ENCODE measurements around the gene PANK1.
"Not testable (repeated sequence)": the region's sequence is repeated elsewhere in the genome, so short reads cannot be mapped to it uniquely, and the experiment has no call there.

Gene PANK1

DNA sequence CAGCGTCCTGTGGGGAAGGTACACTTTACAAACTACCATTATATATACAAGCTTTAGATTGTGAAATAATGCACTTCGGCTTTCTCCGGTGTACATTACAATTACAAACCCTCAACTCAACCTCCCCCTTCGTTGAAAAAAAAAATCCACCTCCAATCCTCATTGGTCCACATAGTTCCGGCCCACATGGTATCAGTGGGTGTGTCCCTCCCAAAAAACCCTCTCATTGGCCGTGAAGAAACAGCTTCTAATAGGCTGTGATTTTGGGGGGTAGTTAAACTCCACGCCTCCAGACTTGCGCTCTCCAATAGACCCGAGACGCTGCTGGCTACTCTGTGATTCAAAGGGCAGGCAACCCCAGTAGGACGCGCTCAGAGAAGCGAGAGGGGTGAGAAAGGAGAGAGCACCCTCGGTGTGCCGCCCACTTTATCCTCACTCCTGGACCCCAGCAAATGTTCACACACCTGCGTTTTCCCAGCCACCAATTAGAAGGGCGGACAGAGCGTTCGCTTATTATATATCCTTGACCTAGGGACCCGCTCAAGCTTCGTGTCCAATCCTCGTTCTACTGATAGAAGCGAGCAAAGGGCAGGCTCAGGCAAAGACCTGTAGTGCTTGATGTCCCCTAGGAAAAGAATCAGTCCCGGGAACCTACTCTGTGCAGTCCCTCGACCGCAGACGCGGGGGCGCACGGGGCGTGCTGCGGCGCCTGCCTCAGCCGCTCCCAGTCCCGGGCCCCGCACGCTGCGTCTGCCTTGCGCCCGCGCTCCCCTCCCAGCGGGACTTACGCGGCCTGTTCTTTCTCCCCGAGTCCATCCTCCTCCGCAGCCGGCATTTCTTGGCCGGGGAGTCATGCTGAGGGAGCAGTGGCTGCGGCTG is 991 bp downstream of the PANK1 start:
- no peaks in the 10 kb centered on the region for H3K36me3 Mint-ChIP-seq (ENCODE audit: low read depth)
- H3K27me3 Mint-ChIP-seq = peaks cover 28% of the 10 kb centered on the region
- DNase-seq = peak; percentile 66
- peaks cover 7% of the 10 kb centered on the region for H3K4me1 Mint-ChIP-seq
- no peak overlapping the region for H3K27ac Mint-ChIP-seq
- no peaks in the 10 kb centered on the region for H3K9me3 Mint-ChIP-seq
- ATAC-seq = peak; percentile 84
- no peak overlapping the region for H3K4me3 Mint-ChIP-seq

DNA sequence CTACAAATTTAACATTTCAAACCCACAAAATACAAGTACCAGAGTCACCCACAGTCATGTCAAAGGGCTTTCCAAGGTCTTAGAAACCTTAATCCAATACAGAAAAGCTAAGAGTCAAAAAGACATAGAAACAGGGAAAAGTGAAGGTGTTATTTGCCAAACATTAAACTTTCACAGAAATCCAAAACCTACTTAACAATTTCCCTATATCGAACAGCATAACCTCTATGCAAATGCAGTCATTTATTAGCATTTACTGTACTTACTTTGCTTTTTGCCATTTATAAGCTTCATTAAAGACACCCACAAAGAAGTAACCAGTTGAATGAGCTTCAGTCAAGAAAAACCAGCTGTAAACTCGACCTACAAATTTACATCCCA is 1.6 kb downstream of the PANK1 start:
- Mint-ChIP-seq H3K27me3 (peaks cover 27% of the 10 kb centered on the region), H3K4me3 (no peak overlapping the region), H3K9me3 (no peaks in the 10 kb centered on the region), H3K27ac (no peak overlapping the region), H3K4me1 (peaks cover 7% of the 10 kb centered on the region), H3K36me3 (ENCODE audit: low read depth) (no peaks in the 10 kb centered on the region)
- DNase-seq (no peak), ATAC-seq (no peak)

GRCh38 chr10:89642193-89642592 is 2.8 kb downstream of the PANK1 start:
- DNase-seq = no peak
- no peak for ATAC-seq
- Mint-ChIP-seq H3K4me3 (no peak overlapping the region), H3K9me3 (no peaks in the 10 kb centered on the region), H3K27me3 (peaks cover 22% of the 10 kb centered on the region), H3K4me1 (peaks cover 7% of the 10 kb centered on the region), H3K27ac (no peak overlapping the region), H3K36me3 (ENCODE audit: low read depth) (no peaks in the 10 kb centered on the region)

DNA sequence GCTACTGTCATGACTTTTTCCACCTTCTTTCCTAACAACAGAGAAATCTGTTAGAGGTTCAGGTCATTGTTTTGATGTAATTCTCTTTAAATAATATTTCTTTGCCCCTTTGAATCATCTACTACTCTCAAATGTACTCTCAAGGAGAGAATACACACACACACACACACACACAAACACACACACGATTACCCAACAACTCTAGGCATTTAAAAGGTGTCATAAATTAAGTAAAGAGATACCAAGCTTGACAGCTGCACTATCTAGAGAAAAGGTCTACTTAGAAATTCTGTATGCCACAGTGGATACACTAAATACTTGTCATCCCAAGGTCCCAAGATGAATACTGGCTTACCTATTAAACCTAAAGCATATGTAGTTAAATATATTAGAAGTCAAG is 4.8 kb downstream of the PANK1 start:
- Mint-ChIP-seq H3K9me3 (no peaks in the 10 kb centered on the region), H3K27me3 (peaks cover 8% of the 10 kb centered on the region), H3K27ac (no peak overlapping the region), H3K4me3 (no peak overlapping the region), H3K36me3 (ENCODE audit: low read depth) (no peaks in the 10 kb centered on the region), H3K4me1 (peaks cover 2% of the 10 kb centered on the region)
- no peak for ATAC-seq
- DNase-seq = no peak

DNA sequence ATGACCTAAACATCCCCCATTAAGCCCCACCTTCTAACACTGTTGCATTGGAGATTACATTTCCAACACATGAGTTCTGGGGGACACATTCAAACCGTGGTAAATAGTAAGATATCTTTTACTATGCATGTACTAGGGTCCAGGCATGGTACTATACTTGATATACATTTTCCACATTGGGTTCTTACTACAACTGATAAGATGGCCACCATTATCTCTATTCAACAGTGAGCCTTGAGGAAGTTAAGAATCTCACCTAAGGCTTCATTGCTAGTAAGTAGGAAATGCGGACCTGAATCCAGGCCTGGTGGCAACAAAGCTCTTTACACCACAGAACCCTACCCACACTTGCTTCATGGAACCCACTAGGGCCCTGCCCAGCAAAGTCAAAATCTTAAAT is 5.7 kb downstream of the PANK1 start:
- ATAC-seq (no peak), DNase-seq (no peak)
- Mint-ChIP-seq H3K4me3 (no peak overlapping the region), H3K4me1 (no peaks in the 10 kb centered on the region), H3K36me3 (ENCODE audit: low read depth) (no peaks in the 10 kb centered on the region), H3K9me3 (no peaks in the 10 kb centered on the region), H3K27me3 (peaks cover 6% of the 10 kb centered on the region), H3K27ac (no peak overlapping the region)

GRCh38 chr10:89637113-89637512 is 7.9 kb downstream of the PANK1 start:
- ATAC-seq = no peak
- Mint-ChIP-seq H3K4me3 (no peak overlapping the region), H3K4me1 (no peaks in the 10 kb centered on the region), H3K27me3 (peaks cover 4% of the 10 kb centered on the region), H3K9me3 (no peaks in the 10 kb centered on the region), H3K36me3 (ENCODE audit: low read depth) (no peaks in the 10 kb centered on the region), H3K27ac (no peak overlapping the region)
- DNase-seq = no peak

DNA sequence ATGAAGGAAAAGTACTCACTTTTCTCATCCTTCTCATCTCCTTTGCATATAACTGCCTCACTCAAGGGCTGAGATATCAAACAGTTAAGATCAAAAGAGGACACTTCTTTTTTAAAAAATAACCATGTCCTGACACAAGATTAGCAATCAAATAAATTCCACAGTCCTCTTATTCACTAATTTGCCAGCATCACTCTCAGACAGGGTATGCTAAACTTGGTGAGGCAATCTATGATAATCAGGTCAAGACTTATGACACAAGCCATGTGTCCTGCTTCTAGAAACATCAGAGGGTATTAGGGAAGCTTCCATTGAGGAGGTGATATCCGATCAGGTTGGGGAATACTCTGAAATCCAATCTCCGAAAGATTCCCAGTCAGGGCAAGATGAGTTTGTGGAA is 10.4 kb downstream of the PANK1 start:
- no peak overlapping the region for H3K4me3 Mint-ChIP-seq
- no peaks in the 10 kb centered on the region for H3K9me3 Mint-ChIP-seq
- DNase-seq (no peak), ATAC-seq (no peak)
- H3K27me3 Mint-ChIP-seq = no peaks in the 10 kb centered on the region
- H3K4me1 Mint-ChIP-seq = no peaks in the 10 kb centered on the region
- no peak overlapping the region for H3K27ac Mint-ChIP-seq
- H3K36me3 Mint-ChIP-seq (ENCODE audit: low read depth) = no peaks in the 10 kb centered on the region

GRCh38 chr10:89633484-89633883 is 11.6 kb downstream of the PANK1 start:
- no peak for ATAC-seq
- Mint-ChIP-seq H3K4me3 (no peak overlapping the region), H3K27me3 (no peaks in the 10 kb centered on the region), H3K36me3 (ENCODE audit: low read depth) (no peaks in the 10 kb centered on the region), H3K9me3 (no peaks in the 10 kb centered on the region), H3K4me1 (no peaks in the 10 kb centered on the region), H3K27ac (no peak overlapping the region)
- DNase-seq = no peak

GRCh38 chr10:89632824-89633223 is 12.2 kb downstream of the PANK1 start:
- DNase-seq = no peak
- no peaks in the 10 kb centered on the region for H3K27me3 Mint-ChIP-seq
- H3K4me3 Mint-ChIP-seq = no peak overlapping the region
- H3K27ac Mint-ChIP-seq = no peak overlapping the region
- H3K36me3 Mint-ChIP-seq (ENCODE audit: low read depth) = no peaks in the 10 kb centered on the region
- no peak for ATAC-seq
- no peaks in the 10 kb centered on the region for H3K9me3 Mint-ChIP-seq
- no peaks in the 10 kb centered on the region for H3K4me1 Mint-ChIP-seq

DNA sequence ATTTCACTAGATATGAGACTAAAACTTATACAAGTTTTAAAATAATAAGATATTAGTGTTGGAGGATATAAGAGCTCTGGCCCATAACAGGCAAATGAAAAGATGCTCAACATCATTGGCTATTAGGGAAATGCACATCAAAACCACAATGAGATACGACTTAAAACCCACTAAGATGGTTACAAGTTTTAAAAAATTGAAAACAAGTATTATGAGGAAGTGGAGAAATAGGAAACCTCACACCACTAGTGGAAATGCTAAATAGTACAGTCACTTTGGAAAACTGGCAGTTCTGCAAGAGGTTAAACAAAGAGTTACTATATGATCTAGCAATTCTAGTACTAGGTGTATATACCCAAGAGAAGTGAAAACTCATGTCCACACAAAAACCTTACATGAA is 17.2 kb downstream of the PANK1 start:
- Mint-ChIP-seq H3K27me3 (no peaks in the 10 kb centered on the region), H3K9me3 (no peaks in the 10 kb centered on the region), H3K4me1 (no peaks in the 10 kb centered on the region), H3K4me3 (no peak overlapping the region), H3K27ac (no peak overlapping the region), H3K36me3 (ENCODE audit: low read depth) (no peaks in the 10 kb centered on the region)
- DNase-seq (no peak), ATAC-seq (no peak)

GRCh38 chr10:89625041-89625765 is 19.8 kb downstream of the PANK1 start:
- ATAC-seq = no peak
- Mint-ChIP-seq H3K9me3 (peaks cover 4% of the 10 kb centered on the region), H3K4me1 (no peaks in the 10 kb centered on the region), H3K27ac (no peak overlapping the region), H3K36me3 (ENCODE audit: low read depth) (no peaks in the 10 kb centered on the region), H3K4me3 (no peak overlapping the region), H3K27me3 (no peaks in the 10 kb centered on the region)
- DNase-seq = no peak

DNA sequence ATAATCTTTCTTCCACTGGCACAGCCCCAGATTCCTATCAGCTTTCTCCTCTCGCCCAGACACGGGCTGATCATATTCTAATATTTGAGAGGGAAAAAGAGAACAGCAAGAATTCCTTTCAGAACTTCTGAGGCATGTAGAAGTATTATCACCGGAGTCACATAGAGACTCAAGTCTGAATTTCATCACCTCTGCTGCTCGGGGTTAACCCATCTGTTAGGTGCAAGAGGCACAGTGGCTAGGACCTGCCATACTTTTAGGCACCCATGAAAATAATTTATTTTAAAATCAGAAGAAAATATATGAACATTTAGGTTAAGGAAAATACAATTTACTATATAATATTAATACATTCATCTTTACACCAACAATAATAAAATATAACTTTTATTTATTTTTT is 21.0 kb downstream of the PANK1 start:
- Mint-ChIP-seq H3K4me1 (no peaks in the 10 kb centered on the region), H3K36me3 (ENCODE audit: low read depth) (no peaks in the 10 kb centered on the region), H3K27ac (no peak overlapping the region), H3K9me3 (peaks cover 14% of the 10 kb centered on the region), H3K4me3 (no peak overlapping the region), H3K27me3 (no peaks in the 10 kb centered on the region)
- DNase-seq (no peak), ATAC-seq (no peak)

DNA sequence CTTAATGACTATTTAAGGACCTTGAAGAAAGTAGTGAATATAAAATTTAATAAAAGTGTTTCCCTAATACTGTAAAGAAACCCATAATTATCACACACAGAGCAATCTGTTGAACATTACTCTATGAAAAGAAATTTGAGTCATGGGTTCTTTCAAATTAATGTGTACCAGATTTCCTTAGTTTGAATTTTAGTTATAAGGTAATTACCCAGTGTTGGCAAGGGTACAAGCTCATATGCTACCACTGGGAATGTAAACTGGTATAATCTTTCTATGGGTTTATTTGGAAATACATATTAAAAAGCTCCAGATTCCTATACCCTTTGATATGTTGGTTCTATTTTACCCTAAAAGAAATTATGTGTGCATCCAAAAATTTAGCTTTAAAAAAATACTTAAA is 22.9 kb downstream of the PANK1 start:
- Mint-ChIP-seq H3K4me1 (no peaks in the 10 kb centered on the region), H3K27ac (no peak overlapping the region), H3K9me3 (peaks cover 14% of the 10 kb centered on the region), H3K36me3 (ENCODE audit: low read depth) (no peaks in the 10 kb centered on the region), H3K27me3 (no peaks in the 10 kb centered on the region), H3K4me3 (no peak overlapping the region)
- no peak for ATAC-seq
- DNase-seq = no peak

DNA sequence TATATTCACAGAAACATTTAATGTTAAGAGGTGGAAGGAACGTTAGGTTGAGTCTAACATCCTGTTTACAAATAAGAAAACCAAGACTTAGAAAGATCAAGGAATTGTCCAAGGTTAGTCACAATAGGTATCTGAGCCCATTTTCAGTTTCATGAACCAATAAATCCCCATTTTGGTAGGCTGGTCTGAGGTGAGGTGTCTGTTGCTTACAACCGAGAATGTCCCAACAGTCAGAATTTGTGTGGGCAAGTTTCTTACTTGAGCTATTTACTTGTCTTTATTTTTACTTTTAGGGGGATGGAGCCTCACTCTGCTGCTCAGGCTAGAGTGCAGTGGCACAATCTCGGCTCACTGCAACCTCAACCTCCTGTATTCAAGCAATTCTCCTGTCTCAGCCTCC is 23.6 kb downstream of the PANK1 start:
- ATAC-seq (no peak), DNase-seq (no peak)
- Mint-ChIP-seq H3K27ac (no peak overlapping the region), H3K27me3 (no peaks in the 10 kb centered on the region), H3K36me3 (ENCODE audit: low read depth) (no peaks in the 10 kb centered on the region), H3K9me3 (peaks cover 14% of the 10 kb centered on the region), H3K4me1 (no peaks in the 10 kb centered on the region), H3K4me3 (no peak overlapping the region)

DNA sequence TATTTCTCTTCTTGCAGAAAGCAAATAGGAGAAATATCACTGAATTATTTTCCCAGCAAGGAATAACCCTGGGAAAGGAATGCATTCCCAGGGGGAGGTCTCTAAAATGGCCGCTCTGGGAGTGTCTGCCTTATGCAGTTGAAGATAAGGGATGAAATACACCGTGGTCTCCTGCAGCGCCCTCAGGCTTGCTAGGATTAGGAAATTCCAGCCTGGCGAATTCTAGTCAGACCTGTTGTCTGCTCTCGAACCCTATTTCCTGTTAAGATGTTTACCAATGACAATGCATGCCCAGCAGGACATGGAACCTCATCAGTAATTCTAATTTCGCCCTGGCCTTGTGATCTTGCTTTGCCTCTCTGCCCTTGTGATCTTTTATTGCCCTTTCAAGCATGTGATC is 24.7 kb downstream of the PANK1 start:
- not testable (repeated sequence) for ATAC-seq; H3K4me1 Mint-ChIP-seq; H3K36me3 Mint-ChIP-seq (ENCODE audit: low read depth); DNase-seq; H3K27me3 Mint-ChIP-seq; H3K27ac Mint-ChIP-seq; H3K4me3 Mint-ChIP-seq
- H3K9me3 Mint-ChIP-seq = peaks cover 14% of the 10 kb centered on the region

Data from activated naive CD8-positive, alpha-beta T cell treated with anti-CD3 and anti-CD28 coated beads, Interleukin-2, amount 50 U/mL, for 24 hours (primary cell).